Naive thymus-derived CD4-positive, alpha-beta T cell (primary cell): Measurements from ENCODE around the gene PARD6B. TPM values are rescaled to one million over a fixed set of nuclear protein-coding genes. Genes with fewer than 3 reads are reported as not detected.
"Not testable (repeated sequence)": the region's sequence is repeated elsewhere in the genome, so short reads cannot be mapped to it uniquely, and the experiment has no call there.

Source experiments
- ATAC-seq: fragments of 150-1000 bp; cut with Tn5 transposase; 2 replicates; pipeline ENCODE4 v1.10.0; 2021; ENCODE audit warnings: mild to moderate bottlenecking, moderate library complexity
- CTCF ChIA-PET: fragments of 350-600 bp; sonication (Branson Sonifier 250); formaldehyde crosslinking; loops from one replicate; lab custom pipeline; 2021; ENCODE audit warnings: antibody characterized with exemption; lab: Charles Lee
- POLR2A ChIA-PET: fragments of 350-600 bp; sonication (Branson Sonifier 250); formaldehyde crosslinking; loops from one replicate; lab custom pipeline; 2021; ENCODE audit warnings: antibody characterized with exemption, inconsistent platforms; lab: Charles Lee
- DNase-seq, 9 donors: peaks; one replicate each; pipeline versions ENCODE4 v3.0.0 to v3.0.0-alpha.2; 2020 to 2022; ENCODE audit warnings: mixed read lengths in 1 of 9
- H3K27ac ChIP-seq: one replicate; pipeline ENCODE4 v1.7.0; 2013; ENCODE audit warnings: mild to moderate bottlenecking, low read depth, low read length, moderate library complexity
- H3K27me3 ChIP-seq, 2 donors: one replicate each; pipeline ENCODE4 v1.7.0; 2013; ENCODE audit warnings: low read length in 2 of 2, mild to moderate bottlenecking in 2 of 2, moderate library complexity in 2 of 2; ENCODE audit not compliant: control insufficient read depth in 2 of 2, insufficient read depth in 2 of 2
- H3K36me3 ChIP-seq, 3 experiments: 1 replicate in 2 of 3; 2 replicates in 1 of 3; pipeline ENCODE4 v1.7.0; 2013; ENCODE audit warnings: low read length in 3 of 3, mild to moderate bottlenecking in 3 of 3, moderate library complexity in 1 of 3; ENCODE audit not compliant: insufficient read depth in 3 of 3, control insufficient read depth in 2 of 3
- H3K4me1 ChIP-seq, 2 donors: one replicate each; pipeline ENCODE4 v1.7.0; 2013; ENCODE audit warnings: low read length in 2 of 2, mild to moderate bottlenecking in 2 of 2, moderate library complexity in 1 of 2; ENCODE audit not compliant: control insufficient read depth in 2 of 2, insufficient read depth in 2 of 2
- H3K4me3 ChIP-seq: 2 replicates; pipeline ENCODE4 v1.7.0; 2013; ENCODE audit warnings: mild to moderate bottlenecking, low read length
- H3K9me3 ChIP-seq, 3 experiments: 1 replicate in 2 of 3; 2 replicates in 1 of 3; pipeline ENCODE4 v1.7.0; 2013; ENCODE audit warnings: low read length in 3 of 3; ENCODE audit not compliant: control insufficient read depth in 2 of 3
- H3K27ac Mint-ChIP-seq, 9 donors: one replicate each; pipeline ENCODE4 v1.8.0; 2020 to 2022; ENCODE audit warnings: mixed read lengths in 9 of 9, mild to moderate bottlenecking in 8 of 9, moderate library complexity in 5 of 9, inconsistent platforms in 2 of 9
- H3K27me3 Mint-ChIP-seq, 5 donors: one replicate each; pipeline ENCODE4 v1.8.0; 2021 to 2022; ENCODE audit warnings: mixed read lengths in 5 of 5, mild to moderate bottlenecking in 1 of 5
- H3K36me3 Mint-ChIP-seq, 5 donors: one replicate each; pipeline ENCODE4 v1.8.0; 2020 to 2022; ENCODE audit warnings: mixed read lengths in 5 of 5, mild to moderate bottlenecking in 3 of 5, inconsistent platforms in 1 of 5
- H3K4me1 Mint-ChIP-seq, 7 donors: one replicate each; pipeline ENCODE4 v1.8.0; 2020 to 2022; ENCODE audit warnings: mixed read lengths in 7 of 7, mild to moderate bottlenecking in 3 of 7, inconsistent platforms in 1 of 7
- H3K4me3 Mint-ChIP-seq, 10 donors: one replicate each; pipeline ENCODE4 v1.8.0; 2020 to 2022; ENCODE audit warnings: mild to moderate bottlenecking in 10 of 10, mixed read lengths in 10 of 10, moderate library complexity in 6 of 10, inconsistent platforms in 2 of 10
- H3K9me3 Mint-ChIP-seq, 11 donors: one replicate each; pipeline ENCODE4 v1.8.0; 2020 to 2022; ENCODE audit warnings: mixed read lengths in 11 of 11, mild to moderate bottlenecking in 4 of 11, inconsistent platforms in 1 of 11, moderate library complexity in 1 of 11
- intact Hi-C, 2 donors: fragments of 100-400 bp; cut with micrococcal nuclease; formaldehyde crosslinking; loops; one replicate each; pipeline ENCODE4 v1.15.1; 2023
- polyA plus RNA-seq, 2 donors: library from polyadenylated mRNA; unstranded; fragments of 300-500 nt; fragmentation: Illumina TruSeq; gene quantifications; one replicate each; pipeline ENCODE4 v1.2.3, GENCODE V29; 2021
- total RNA-seq, 6 experiments: library from RNA in 5 of 6; stranded (reverse) in 5 of 6; gene quantifications; 1 replicate in 5 of 6; 2 replicates in 1 of 6; pipeline ENCODE4 v1.2.3 and lab custom pipeline; 2021 to 2026

Gene PARD6B
- total and polyA plus RNA-seq, 7 experiments from 2014 or later = 0.60 to 10.8 (median 5.5) TPM

GRCh38 chr20:50799890-50800550 is 68.6 kb downstream of the PARD6B start:
- H3K27me3 ChIP-seq = no peaks in the 10 kb centered on the region
- H3K27ac ChIP-seq = no peak overlapping the region
- H3K36me3 ChIP-seq = peaks cover 0 to 2% (median 0%) of the 10 kb centered on the region in 3 experiments
- Mint-ChIP-seq H3K27ac (peak overlapping the region in 8 of 9 donors; percentile 11 to 88 (median 54)), H3K9me3 (no peaks in the 10 kb centered on the region), H3K36me3 (peaks cover 0 to 7% (median 0%) of the 10 kb centered on the region in 5 donors), H3K4me1 (peaks cover 15 to 44% (median 34%) of the 10 kb centered on the region in 7 donors), H3K27me3 (no peaks in the 10 kb centered on the region), H3K4me3 (no peak overlapping the region)
- no peaks in the 10 kb centered on the region for H3K9me3 ChIP-seq
- intact Hi-C loops = loop anchor here in 1 of 2 donors (10.0 kb wide), 1 partner anchor 45 kb away; no protein-coding TSS in a partner anchor
- no peak overlapping the region for H3K4me3 ChIP-seq
- DNase-seq (no peak), ATAC-seq (no peak)
- ChIA-PET POLR2A (interaction anchor here (1.0 to 2.6 kb wide), 5 partner anchors 10 to 158 kb away, joined by 3 to 8 read pairs (median 3); partner anchors contain the start of genes ADNP and DPM1), CTCF (interaction anchor here (0.9 kb wide), 1 partner anchor 50 kb away, joined by 3 read pairs; no protein-coding TSS in a partner anchor)
- H3K4me1 ChIP-seq = peaks cover 7 to 13% of the 10 kb centered on the region in 2 donors

DNA sequence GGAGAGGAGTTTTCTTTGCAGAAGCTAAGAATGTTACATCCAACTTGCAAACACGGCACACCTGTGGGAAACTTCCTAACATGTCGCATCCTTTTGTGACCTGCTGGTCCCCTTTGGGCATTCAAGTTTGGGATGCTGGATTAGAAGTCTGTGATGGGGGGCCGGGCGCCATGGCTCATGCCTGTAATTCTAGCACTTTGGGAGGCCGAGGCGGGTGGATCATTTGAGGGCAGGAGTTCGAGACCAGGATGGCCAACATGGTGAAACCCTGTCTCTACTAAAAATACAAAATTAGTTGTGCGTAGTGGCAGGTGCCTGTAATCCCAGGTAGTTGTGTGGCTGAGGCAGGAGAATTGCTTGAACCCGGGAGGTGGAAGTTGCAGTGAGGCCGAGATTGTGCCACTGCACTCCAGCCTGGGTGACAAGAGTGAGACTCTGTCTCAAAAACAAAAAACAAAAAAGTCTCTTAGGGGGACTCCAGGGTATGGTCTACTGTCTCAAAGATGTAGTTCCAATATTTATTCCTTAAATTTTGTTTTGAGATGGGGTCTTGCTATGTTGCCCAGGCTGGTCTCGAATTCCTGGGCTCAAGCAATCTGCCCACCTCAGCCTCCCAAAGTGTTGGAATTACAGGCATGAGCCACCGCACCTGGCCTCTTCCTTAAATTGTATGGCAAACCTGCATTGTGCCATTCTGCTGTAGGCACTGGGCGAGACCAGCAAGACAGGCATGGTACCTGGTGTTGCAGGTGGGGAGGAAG is 69.8 kb downstream of the PARD6B start:
- Mint-ChIP-seq H3K4me1 (peaks cover 13 to 48% (median 40%) of the 10 kb centered on the region in 7 donors), H3K27ac (peak overlapping the region in 6 of 9 donors; percentile 6 to 83 (median 62))
- CTCF ChIA-PET = not testable (repeated sequence)

DNA sequence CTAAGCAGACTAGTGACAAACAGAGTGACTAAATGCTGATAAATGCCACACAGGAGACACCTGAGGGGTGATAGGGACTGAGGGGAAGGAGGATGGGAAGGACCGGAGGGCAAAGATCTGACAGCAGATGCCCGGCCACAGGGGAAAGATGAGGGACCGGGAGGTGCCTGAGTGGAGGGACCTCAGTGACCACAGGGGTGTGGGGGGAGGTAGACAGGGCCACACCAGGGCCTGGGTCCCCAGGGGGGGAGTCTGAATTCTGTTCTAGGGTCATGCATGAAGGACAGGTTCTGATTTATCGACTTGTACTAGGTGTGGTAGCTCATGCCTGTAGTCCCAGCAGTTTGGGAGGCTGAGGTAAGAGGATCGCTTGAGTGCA is 70.4 kb downstream of the PARD6B start:
- Mint-ChIP-seq H3K9me3 (no peaks in the 10 kb centered on the region), H3K4me3 (no peak overlapping the region), H3K27ac (peak overlapping the region in 7 of 9 donors; percentile 6 to 88 (median 74)), H3K36me3 (peaks cover 0 to 7% (median 0%) of the 10 kb centered on the region in 5 donors), H3K27me3 (no peaks in the 10 kb centered on the region), H3K4me1 (peaks cover 15 to 51% (median 43%) of the 10 kb centered on the region in 7 donors)
- DNase-seq (no peak), ATAC-seq (no peak)
- POLR2A ChIA-PET = interaction anchor here (1.8 to 2.6 kb wide), 2 partner anchors 16 to 130 kb away, joined by 4 to 8 read pairs; partner anchors contain the start of gene ADNP
- H3K36me3 ChIP-seq = no peaks in the 10 kb centered on the region
- H3K4me1 ChIP-seq = peaks cover 15 to 16% of the 10 kb centered on the region in 2 donors
- H3K4me3 ChIP-seq = no peak overlapping the region
- no peaks in the 10 kb centered on the region for H3K27me3 ChIP-seq
- intact Hi-C loops = no loop called here
- no peaks in the 10 kb centered on the region for H3K9me3 ChIP-seq
- H3K27ac ChIP-seq = no peak overlapping the region
- CTCF ChIA-PET = no interaction called here

More for the DNA sequence above, 69.8 kb downstream of the PARD6B start:
- intact Hi-C loops, H3K27me3 ChIP-seq, H3K27ac ChIP-seq, H3K4me3 Mint-ChIP-seq, H3K27me3 Mint-ChIP-seq, DNase-seq, ATAC-seq, H3K4me3 ChIP-seq, H3K36me3 Mint-ChIP-seq, H3K36me3 ChIP-seq, H3K9me3 Mint-ChIP-seq, H3K9me3 ChIP-seq: not testable (repeated sequence)
- peaks cover 15 to 16% of the 10 kb centered on the region in 2 donors for H3K4me1 ChIP-seq
- POLR2A ChIA-PET = interaction anchor here (2.6 kb wide), 1 partner anchor 17 kb away, joined by 8 read pairs; no protein-coding TSS in a partner anchor

- Mint-ChIP-seq H3K9me3 (no peaks in the 10 kb centered on the region), H3K27me3 (no peaks in the 10 kb centered on the region), H3K4me1 (peaks cover 12 to 46% (median 39%) of the 10 kb centered on the region in 7 donors), H3K4me3 (no peak overlapping the region), H3K27ac (peak overlapping the region in 4 of 9 donors; percentile 35 to 83 (median 62)), H3K36me3 (peaks cover 0 to 7% (median 0%) of the 10 kb centered on the region in 5 donors)
- H3K36me3 ChIP-seq = no peaks in the 10 kb centered on the region
- H3K4me3 ChIP-seq = no peak overlapping the region
- ChIA-PET POLR2A (interaction anchor here (1.8 to 2.6 kb wide), 3 partner anchors 8 to 129 kb away, joined by 4 to 9 read pairs (median 8); partner anchors contain the start of genes ADNP and BCAS4), CTCF (interaction anchor here (2.1 kb wide), 1 partner anchor 12 kb away, joined by 10 read pairs; no protein-coding TSS in a partner anchor)
- no peak overlapping the region for H3K27ac ChIP-seq
- no peaks in the 10 kb centered on the region for H3K27me3 ChIP-seq
- intact Hi-C loops = no loop called here
- ATAC-seq = no peak
- H3K4me1 ChIP-seq = peaks cover 15 to 16% of the 10 kb centered on the region in 2 donors
- no peaks in the 10 kb centered on the region for H3K9me3 ChIP-seq
- DNase-seq = no peak
Measured at GRCh38 chr20:50802289-50802688, 70.9 kb downstream of the PARD6B start.

DNA sequence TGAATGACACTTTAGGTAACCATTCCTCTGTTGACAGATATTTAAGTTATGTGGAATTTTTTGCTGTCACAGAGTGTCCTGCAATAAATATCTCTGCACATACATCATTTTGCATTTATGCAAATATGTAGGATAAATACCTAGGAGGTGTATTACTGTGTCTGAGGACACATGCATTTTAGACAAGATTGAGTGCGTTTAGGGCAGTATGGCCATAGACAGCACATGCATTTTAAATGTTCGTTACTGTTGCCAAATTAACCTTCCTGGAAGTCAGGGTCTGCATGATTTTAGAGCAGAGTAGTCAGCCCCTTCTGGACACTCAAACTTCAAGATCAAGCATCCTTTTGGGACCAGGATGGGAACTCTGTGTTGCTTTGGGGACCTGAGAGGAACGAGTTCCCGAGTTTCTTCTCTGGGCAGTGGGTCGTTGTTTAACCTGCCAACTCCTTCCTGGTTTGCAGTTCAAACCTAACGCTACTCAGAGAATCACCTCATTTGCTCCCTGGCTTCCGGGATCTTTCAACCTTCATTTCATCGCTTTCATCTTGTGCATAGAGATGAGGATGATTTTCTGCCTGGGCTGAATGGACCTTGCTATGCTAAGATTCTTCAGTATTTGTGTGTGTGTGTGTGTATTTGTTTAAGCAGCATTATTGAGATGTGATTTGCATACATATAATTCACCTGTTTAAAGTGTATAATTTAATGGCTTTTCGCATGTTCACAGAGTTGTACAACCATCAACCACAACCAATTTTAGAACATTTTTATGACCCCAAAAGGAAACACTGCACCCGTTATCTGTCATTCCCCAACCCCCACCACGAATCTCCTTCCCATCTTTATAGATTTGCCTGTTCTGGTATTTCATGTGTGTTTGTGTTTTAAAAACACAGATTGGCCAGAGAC is 73.3 kb downstream of the PARD6B start:
- H3K4me1 ChIP-seq = peaks cover 15 to 16% of the 10 kb centered on the region in 2 donors
- H3K36me3 ChIP-seq = no peaks in the 10 kb centered on the region
- no peaks in the 10 kb centered on the region for H3K27me3 ChIP-seq
- Mint-ChIP-seq H3K9me3 (no peaks in the 10 kb centered on the region), H3K36me3 (peaks cover 0 to 11% (median 0%) of the 10 kb centered on the region in 5 donors), H3K27me3 (no peaks in the 10 kb centered on the region), H3K4me1 (peaks cover 14 to 47% (median 43%) of the 10 kb centered on the region in 7 donors), H3K27ac (peak overlapping the region; percentile 84 to 96 (median 91)), H3K4me3 (peak overlapping the region; percentile 38 to 83 (median 66))
- intact Hi-C loops = loop anchor here in 1 of 2 donors (1.0 kb wide), 2 partner anchors 9 to 14 kb away; partner anchors contain the start of gene BCAS4
- H3K4me3 ChIP-seq = peak overlapping the region; percentile 17
- H3K9me3 ChIP-seq = no peaks in the 10 kb centered on the region
- ATAC-seq (peak; percentile 84), DNase-seq (peak in 7 of 9 donors; percentile 47 to 67 (median 56))
- POLR2A ChIA-PET = interaction anchor here (1.2 to 4.0 kb wide), 3 partner anchors 10 to 13 kb away, joined by 4 to 13 read pairs (median 9); partner anchors contain the start of gene BCAS4
- H3K27ac ChIP-seq = peak overlapping the region; percentile 64
- CTCF ChIA-PET = interaction anchor here (1.1 to 1.3 kb wide), 2 partner anchors 10 kb away, joined by 4 to 8 read pairs; partner anchors contain the start of gene BCAS4
